DMS153 treated with DMSO at 0.1 percent for 48 hours (cell line): ENCODE measurements around the gene OTOA.
"Not testable (repeated sequence)": the region's sequence is repeated elsewhere in the genome, so short reads cannot be mapped to it uniquely, and the experiment has no call there.

Experiments used
- DNase-seq: peaks from one replicate; lab custom pipeline; 2025; ENCODE audit not compliant: unreplicated experiment; lab: John Stamatoyannopoulos, UW

Gene OTOA

DNA sequence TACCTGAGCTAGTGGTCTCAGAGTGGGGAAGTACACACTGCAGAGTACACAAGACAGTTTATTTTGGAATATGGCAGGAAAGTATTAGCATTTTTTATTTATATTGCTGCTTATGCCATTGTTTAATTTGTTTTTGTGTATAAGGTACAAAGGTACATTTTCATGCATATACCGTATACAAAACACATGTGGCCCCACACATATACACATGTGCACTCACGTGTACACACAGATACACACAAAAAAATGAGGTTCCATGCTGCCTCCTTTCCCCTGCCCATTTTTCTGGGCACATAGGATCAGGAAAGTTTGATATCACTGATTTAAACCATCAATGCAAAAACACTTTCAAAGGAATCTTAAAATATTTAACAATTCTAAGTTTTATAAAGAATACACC lies 24.3 kb upstream of the OTOA start:
- DNase-seq = no peak

DNA sequence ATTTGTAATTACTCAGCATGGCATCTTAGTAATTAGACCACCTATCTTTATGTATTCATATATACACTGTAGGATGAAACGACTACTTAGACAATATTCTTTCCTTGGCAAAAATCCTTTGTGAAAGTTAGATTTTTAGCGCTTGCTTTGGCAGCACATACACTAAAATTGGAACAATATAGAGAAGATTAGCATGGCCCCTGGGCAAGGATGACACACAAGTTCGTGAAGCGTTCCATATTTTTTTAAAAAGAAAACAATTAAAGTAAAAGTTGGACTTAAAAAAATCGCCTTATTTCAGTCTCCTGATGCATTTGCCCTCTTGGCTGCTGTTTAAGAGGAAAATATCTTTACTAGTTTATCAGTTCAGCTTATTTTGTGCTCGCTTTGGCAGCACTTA lies 21.9 kb upstream of the OTOA start:
- no peak for DNase-seq

DNA sequence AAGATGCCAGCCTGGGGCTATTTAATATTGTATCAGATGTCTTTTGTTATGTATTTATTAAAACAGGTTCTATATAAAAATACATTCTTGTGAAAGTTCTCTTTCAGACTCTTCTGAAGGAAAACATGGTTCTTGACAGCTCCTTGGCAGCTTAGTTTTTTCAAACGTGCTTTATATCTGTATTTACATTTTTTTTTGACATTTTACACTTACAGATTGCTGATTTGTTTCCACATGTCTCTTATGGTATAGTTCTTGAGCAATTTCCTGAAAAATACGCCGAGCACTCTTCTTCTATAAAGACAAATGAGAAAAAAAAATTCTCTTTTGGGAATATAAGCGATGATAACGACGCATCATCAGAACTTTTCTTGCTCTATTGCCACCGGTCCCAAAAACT lies 20.9 kb upstream of the OTOA start:
- DNase-seq = no peak

DNA sequence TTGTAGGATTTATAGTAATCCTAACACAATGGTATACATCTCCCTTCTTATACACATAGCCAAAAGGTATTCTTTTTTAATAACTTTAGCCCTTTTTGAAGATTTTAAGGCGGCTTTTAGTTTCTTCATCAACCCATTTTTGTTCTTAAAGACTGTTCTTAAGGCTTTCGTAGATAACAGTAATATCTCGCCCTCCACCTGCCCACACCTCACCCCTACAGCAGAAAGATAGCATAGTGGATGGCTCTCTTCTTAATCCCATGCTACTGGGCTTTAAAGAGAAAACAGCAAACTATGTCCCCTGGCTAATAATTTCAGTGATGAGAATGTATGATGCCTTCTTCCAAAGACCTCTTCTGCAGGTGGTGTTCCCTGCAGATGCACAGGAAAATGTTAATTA lies 20.0 kb upstream of the OTOA start:
- no peak for DNase-seq

DNA sequence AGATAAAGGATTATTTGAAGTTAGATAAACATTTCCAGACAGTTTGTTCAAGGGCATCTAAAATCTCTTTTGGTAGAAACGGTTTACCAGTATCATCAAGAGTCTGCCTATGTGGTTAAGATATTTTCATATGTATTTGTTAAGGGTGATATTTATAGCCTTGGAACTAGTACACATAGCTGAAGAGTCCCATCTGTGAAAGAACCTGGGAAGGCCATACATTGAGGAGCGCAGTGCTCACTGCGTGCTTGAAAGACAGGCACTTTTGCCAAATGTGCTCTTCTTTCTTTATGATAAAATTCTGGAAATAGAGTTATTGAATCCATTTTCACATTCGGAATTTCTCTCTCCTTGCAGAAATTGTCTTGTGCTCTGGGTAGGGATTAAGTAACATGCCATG lies 19.1 kb upstream of the OTOA start:
- no peak for DNase-seq

DNA sequence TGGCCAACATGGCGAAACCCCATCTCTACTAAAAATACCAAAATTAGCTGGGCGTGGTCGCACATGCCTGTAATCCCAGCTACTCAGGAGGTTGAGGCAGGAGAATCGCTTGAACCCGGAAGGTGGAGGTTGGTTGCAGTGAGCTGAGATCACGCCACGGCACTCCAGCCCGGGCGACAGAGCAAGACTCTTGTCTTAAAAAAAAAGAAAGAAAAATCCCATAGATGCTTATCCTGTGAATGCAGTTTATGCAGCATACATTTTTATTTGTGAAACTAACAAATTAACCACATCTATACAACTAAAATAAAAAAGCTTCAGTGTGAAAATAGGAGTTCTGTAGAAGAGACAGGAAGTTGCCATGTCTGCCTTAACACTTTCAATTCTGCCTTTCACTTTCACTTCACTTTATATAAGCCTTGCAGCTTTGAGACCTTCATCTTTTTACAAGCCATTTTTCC lies 18.5 kb upstream of the OTOA start:
- DNase-seq = no peak

DNA sequence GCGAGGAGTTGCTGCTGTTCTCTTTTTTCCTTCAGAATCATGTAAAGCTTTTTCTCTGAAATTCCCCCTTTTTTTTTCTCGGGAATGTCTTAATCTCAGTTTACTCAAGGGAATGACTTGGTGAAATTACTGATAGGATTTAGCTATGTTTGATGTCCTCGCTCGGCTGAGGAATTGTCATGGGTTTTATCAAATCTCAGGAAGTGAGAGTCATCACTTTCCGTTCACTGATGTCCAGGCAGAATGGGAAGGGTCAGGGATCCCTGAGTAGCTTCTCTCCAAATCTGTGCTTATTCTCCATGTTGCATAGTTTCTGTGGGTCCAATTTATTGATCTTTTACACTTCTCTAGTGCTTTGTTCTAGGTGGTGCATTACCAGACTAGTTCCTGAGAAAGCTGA lies 17.7 kb upstream of the OTOA start:
- DNase-seq = no peak

DNA sequence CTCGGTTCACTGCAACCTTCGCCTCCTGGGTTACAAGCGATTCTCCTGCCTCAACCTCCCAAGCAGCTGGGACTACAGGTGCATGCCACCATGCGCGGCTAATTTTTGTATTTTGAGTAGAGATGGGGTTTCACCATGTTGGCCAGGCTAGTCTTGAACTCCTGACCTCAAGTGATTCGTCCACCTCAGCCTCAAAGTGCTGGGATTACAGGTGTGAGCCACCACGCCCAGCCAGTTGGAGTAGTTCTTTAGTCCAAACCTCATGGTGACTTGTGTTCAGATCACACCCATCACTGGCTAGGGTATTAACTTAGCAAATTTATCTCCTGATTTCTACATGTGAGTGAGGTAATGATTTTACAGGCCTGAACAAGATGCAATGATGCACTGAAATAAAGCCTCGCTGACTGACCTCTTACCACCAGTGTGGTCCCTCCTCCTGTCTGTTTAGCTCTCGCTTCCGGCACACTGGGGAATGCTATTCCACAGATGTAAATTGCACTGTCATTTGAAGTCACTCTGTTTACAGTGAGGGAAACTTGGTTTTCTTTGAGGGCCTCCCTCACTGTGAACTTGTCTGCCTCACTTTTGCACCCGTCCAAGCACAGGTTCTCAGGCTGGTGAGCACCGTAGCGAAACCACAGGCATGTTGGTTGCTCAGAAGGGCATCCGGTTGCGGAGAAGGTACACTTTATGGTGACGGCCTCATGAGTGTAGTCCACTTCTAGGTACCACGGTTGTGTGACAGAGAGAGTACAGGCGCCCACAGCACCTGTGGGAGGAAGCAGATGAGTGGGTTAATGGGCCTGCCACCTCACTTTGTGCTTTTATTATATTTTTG lies 16.8 kb upstream of the OTOA start:
- DNase-seq = no peak

DNA sequence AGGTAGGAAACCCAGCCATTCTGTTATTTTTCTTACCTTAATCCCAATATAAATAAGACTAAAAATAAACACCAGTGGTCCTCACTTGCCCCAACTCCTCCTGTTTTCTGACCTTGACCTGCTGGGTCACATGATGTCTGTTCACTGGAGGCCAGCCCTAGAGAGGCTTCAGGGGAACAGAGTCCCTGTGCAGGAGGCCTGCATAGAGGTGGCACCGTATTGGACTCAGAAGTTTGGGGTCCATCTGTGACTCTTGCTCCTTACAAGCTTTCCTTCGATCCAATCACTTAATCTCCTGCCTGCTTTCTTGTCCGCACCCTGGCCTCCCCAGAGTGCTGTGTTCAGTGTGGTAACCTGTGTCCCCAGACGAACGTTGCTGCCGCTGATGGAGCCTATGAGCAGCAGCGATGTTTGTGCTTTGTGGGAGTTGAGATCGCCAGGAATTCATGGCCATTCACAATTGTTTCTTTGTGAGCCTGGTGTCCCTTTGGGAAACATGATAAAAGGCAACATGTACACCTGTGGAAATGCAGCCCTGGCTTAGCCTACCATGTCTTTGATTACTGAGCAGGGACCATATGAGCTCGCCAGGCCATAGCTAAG lies 16.1 kb upstream of the OTOA start:
- no peak for DNase-seq

DNA sequence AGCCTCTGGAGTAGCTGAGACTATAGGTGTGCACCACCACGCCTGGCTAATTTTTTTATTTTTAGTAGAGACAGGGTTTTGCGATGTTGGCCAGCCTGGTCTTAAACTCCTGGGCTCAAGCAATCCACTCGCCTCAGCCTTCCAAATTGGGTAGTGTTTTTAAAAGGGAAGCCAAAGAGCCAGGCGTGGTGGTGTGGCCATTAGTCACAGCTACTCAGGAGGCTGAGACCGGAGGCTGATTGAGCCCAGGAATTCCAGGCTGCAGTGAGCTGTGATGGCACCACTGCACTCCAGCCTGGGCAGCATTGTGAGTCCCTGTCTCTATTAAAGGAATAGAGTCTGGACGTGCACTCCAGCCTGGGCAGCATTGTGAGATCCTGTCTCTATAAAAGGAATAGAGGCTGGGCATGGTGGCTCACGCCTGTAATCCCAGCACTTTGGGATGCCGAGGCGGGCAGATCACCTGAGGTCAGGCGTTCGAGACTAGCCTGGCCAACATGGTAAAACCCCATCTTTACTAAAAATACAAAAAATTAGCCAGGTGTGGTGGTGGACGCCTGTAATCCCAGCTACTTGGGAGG lies 13.9 kb upstream of the OTOA start:
- not testable (repeated sequence) for DNase-seq

DNA sequence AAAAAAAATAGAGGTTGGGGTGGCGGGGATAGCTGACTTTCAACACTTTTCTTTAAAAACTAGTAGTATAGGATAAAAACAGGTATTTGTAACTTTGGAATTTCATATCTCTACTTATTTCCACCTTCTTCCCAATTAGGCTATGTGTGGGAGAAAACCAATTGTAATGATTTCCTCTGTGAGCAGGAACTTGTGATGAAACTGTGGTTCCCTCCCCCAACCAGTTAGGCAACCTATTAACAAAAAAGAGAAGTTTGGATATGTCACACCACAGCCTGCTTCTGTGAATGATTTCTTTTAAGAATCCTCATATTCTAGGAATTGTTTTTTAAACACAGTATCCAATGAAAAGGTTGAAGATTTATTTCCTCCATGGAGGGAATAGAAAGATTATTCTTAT lies 13.2 kb upstream of the OTOA start:
- no peak for DNase-seq

DNA sequence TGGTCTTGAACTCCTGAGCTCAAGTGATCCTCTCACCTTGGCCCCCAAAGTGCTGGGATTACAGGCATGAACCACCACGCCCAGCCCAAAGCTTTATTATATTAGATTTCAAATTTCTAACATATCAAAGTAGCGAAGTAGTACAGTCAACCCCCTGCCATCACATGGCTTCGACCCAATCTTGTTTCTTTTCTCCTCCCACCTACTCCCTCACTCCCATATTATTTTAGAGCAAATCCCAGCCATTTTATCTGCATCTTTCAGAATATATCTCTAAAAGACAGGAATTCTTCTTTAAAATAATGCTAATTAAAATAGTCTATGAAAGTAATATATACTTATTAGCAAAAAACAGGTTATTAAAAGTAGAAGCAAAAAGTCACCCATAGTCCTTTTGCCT lies 12.3 kb upstream of the OTOA start:
- DNase-seq = no peak

DNA sequence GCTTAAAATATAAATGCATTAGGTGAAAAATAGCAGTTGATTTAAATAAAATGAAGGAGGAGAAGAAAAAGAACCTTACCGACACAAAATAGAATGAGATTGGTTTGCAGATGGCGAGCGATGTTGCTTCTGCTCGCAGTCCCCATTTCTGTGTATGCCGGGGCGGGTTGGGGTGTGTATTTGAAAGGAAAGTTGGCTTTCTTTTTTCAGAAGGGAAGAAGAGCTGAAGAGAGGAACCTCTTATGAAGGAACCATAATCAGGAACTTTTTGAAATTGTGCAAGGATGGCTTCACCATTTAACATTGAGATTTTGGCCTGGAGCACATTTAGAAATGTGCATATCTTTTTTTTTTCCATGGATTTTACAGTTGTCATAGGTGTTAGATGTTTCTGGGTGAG lies 11.3 kb upstream of the OTOA start, which contains the start of gene IGSF6:
IGSF6 (minus strand) TSS at position 156 of the 400 bp plus-strand sequence; CDS start at position 146, 10 bp downstream.
- no peak for DNase-seq

DNA sequence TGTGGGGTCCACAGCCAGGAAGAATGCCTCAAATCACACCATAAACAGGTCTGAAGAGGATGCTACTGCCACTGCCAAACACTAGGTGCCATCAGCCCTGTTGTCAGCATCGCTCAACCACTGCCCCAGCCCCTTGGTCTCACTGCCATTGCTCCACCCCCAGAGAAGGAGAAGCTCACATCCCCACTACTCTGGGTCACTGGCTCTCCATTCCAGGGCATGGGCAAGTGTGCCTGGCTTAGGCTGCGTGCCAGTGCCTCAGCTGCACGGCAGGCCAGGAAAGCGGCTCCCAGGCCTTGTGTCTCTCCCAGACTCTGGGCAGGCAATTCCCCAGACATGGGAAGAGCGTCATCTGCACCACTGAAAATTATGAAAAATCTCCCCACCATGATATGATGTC lies 10.2 kb upstream of the OTOA start:
- DNase-seq = no peak

DNA sequence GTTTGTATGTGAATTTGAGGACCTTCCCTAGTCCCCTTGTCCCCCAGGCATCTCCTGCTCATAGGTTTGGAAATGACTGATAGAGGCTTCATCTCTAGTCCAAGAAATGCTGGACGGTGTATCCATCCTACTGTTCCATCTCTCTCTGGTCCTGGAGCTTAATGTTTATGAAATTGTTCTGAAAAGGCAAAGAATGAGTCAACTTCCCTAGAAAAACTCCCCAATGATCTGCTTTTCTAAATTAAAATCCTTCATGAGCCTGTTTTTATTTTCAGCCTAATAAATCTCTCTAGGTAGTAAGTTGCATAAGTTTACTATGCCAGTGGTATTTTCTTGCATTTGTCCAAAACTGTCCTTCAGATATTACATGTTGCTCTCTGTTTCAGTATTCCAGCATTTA lies 9.3 kb upstream of the OTOA start:
- DNase-seq = no peak

DNA sequence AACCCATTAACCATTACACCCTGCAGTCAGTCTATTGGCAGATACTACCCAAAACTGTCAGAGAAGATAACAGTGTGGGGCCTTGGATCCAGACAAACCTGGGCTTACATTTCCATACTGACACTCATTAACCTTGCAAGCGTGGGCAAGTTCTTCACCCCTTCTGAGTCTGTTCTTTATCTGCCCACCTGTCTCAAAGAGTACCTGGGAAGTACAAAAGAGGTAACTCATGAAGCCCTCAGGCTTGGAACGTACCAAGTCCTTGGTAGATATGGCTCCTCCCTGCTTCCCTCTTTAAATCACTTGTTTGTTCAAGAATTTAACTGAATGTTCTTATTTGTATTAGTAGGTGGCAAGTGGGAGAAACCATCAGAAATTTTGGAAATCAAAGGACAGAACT lies 8.9 kb upstream of the OTOA start:
- no peak for DNase-seq

DNA sequence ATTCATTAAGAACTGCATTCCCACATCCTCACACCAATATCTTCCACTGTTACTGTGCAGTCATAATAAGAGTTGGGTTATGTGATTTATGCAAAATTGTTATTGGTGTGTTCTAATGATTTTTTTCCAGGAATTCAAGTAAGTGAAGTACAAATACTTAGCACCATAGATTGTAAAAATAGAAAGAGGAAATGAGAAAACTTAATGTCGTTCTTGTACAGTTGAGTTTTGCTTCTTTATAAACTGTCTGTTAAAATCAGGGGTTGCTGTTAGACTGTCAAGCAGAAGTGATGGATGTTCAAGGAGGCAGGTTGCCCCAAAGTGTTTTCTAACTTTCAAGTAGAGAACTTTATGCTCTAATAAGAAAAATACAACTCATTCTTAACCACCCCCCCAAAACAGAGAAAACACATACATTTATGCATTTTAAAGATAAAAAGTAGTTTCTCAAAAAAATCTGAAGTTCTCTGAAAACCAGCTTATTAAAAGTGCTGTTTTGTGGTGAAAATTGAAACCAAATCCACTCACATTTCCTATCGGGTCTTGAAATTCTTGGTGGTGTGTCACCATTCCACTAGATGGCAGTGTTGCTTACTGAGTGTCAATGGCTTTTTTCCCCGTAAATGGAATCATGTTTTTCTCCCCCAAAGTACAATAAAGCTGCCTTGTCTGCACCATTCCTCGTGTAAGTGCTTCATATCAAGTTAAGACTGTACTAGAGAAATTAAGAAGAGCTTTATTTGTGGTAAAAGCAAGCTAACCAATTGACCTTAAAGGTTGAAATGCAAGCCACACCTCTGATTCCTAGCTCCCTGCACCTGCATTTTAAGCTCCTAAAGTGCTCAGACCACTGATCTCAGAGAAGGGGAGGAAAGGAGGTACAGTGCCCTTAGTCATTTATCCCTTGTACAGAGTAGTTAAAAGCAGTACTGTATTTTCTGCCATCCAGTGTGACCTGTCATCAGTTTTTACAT lies 6.7 kb upstream of the OTOA start:
- DNase-seq = peak; percentile 20

DNA sequence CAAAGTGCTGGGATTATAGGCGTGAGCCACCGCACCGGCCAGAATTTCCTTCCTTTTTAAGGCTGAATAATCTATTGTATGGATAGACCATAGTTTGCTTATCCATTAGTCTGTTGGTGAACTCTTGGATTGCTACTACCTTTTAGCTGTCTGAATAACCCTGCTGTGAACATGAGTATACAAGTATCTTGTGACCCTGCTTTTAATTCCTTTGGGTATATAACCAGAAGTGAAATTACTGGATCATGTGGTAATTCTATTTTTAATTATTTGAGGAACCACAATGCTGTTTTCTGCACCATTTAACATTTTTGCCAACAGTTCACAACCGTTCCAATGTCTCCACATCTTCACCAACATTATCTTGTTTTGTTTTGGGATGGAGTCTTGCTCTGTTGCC lies 4.6 kb upstream of the OTOA start:
- DNase-seq = no peak

DNA sequence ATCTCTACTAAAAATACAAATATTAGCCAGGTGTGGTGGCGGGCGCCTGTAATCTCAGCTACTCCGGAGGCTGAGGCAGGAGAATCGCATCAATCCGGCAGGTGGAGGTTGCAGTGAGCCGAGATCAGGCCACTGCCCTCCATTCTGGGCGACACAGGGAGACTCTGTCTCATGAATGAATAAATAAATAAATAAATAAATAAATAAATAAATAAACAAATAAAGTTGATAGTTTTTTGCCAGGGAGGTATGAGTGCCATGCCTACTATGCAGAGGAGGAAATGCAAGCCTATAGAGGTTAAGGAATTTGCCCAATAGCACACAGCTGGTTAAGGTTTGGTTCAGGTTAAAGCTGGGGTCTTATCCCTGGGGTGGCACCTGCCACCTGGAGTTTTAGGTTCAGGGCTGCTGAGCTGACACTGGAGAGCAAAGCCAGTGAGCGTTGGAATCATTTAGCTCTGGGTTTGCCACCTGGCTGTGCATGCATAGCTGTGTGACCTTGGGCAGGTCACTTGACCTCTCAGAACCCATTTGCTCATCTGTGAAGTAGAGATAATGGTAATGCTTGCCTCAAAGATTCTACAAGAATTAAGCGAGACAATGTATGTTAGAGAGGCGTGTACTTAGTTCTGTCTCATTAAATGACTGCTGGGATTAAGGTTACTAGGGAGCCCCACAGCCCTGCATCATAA lies 1.2 kb downstream of the OTOA start:
- no peak for DNase-seq

DNA sequence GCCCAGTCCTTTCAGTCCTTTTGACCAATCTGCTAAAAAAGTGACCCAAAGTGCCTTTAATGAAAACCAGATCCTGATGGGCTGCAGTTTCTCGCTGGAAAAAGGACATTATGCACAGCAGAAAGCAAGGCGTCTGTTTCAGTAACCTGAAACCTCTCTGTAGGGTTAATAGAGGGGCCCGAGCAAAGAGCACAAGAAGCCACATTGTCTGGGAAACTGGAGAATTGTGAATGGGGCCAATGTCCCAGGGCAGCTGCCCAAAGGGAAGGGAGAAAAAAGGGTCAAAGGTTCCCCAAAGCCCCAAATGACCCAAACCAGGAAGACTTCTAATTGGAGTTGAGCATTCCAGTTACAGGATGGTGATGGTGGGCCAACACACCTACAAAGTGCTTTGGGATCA lies 3.0 kb downstream of the OTOA start:
- DNase-seq = no peak

DNA sequence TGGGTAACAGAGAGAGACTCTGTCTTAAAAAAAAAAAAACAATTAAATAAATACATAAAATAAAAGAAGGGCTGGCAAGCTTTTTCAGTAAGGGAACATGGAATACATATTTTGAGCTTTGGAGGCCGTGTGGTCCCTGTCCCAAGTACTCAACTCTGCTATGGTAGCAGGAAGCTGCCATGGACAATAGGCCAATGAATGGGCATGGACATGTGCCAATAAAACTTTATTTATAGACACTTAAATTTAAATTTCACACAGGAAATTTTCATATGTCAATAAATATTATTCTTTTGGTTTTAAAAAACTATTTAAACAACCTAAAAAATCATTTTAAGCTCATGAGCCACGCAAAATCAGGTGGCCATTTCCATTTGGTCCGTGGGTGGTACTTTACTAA lies 3.8 kb downstream of the OTOA start:
- DNase-seq = no peak
